GM18868 (cell line): ENCODE data around the gene MGRN1.
"Not testable (repeated sequence)": the region's sequence is repeated elsewhere in the genome, so short reads cannot be mapped to it uniquely, and the experiment has no call there.

ENCODE experiments used
- ATAC-seq: cut with Tn5 transposase; IDR thresholded peaks from one replicate; pipeline ENCODE4 v1.9.1; 2021; ENCODE audit warnings: mild to moderate bottlenecking, moderate library complexity; ENCODE audit not compliant: unreplicated experiment

MGRN1 gene

GRCh38 chr16:4650443-4651074 is 25.9 kb downstream of the MGRN1 start:
- not testable (repeated sequence) for ATAC-seq

GRCh38 chr16:4651827-4652226 is 27.2 kb downstream of the MGRN1 start:
- ATAC-seq = no peak

DNA sequence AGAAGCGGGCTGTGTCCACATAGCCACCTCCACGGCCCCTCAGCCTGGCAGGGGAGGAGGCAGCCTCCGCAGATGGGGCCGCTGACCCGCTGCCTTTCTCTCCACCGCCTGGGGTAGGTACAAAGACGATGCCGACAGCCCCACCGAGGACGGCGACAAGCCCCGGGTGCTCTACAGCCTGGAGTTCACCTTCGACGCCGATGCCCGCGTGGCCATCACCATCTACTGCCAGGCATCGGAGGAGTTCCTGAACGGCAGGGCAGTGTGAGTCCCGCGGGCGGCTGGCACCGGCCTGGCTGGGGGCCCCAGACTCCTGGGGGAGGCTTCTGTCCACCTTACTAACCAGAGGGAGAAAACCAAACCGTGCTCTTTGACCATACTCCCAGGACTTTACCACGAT is 27.9 kb downstream of the MGRN1 start:
- ATAC-seq = no peak

DNA sequence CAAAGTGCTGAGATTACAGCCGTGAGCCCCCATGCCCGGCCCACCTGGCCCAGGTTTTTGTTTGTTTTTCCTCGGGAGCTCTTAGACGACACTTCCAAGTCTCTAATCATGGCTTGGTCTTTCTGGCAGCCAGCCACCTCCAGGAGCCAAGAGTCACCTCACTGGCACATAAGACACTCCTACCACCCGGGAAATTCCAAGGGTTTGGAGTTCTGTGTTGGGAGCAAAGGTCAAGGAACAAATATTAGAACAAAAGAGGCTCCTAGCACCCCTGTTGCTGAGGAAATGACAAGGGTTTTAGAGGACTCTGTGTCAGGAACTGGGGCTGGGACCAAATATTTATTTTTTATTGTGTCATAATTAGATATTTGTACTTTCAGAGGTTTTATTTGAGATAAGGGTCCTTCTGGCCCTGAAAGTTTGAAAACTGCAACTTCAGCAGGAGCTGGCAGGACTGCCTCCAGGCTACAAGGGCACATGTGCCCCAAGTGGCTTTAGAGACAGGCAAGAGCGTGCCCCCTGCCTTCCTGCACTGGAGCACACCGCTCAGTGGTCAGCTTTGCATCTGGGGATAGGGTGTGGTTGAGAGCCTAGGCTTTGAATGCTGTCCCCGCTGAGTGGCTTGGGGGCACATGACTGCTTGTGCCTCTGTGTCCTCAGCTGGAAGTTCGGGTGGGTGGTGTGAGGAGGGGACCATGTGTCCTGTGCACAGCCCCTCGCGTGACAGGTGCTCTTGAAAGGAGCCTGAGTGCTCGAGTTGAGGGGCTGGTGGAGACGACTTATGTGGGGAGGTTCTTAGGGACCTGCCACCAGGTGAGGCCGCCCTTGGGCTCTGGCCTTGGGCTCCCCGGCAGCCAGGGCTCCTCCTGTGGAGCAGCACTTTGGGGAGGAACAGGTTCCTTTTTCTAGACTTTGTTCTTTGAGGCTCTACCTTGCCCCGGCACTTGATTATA is 29.7 kb downstream of the MGRN1 start:
- no peak for ATAC-seq

DNA sequence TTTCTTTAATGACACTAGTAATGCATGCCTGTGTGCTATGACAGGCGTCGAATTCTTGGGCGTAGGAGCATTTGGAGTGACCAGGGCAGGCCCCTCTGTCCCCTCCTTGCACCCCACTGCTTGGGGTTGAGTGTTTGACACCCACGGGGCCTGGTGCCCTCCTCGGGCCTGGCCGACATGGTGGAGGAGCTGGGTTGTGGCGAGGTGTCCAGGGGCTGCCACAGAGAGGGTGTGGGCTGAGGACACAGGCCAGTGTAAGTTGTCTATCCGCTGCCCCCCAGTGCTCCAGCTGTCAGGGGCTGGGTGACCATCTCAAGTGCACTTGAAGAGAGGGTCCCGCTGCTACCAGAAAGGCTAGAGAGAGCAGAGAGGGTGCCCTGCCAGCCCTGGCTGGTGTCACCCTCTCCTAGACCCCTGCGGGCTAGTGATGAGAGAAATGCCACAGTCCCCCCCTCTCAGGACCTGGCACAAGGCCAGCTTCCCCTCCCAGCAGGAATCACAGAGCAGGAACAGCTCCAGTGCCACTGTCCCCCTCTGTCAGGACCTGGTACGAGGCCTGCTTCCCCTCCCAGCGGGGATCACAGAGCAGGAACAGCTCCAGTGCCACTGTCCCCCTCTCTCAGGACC is 30.5 kb downstream of the MGRN1 start:
- no peak for ATAC-seq

DNA sequence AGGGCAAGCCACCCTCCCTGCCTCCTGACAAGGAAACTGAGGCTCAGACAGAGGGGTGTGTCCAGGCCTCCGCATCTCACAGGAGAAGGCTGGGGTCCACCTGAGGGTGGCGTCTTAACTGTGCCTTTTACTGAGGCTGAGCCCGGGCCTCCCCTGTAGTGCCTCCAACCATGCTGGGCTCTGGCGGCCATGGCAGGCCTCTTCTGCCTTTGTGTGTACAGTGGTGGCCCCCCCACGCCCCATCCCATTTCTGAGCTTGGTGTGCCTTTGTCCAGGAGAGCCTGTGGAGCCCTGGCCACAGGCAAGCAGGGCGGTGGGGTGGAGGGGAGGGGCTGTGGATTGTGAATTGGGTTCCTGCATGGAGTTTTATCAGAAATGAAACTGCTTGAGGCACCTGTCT is 31.2 kb downstream of the MGRN1 start:
- ATAC-seq = no peak

DNA sequence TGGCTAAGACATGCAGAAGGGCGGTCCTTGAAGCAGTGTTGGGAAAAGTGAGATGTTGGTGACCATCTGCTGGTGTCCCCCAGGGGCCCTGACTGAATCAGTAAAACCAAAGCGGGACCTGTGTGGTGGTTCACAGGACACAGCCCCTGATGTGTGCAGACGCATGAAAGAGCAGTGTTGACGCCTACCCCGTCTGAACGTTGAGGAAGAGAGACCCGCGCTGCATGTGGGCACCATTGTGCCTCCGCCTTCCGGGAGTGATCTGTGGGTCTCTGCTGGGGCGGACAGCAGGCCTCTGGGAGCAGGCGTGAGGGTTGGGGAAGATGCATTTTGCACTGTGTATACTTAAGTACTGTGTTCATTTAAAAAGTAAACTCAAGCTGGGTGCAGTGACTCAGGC is 31.6 kb downstream of the MGRN1 start:
- no peak for ATAC-seq

DNA sequence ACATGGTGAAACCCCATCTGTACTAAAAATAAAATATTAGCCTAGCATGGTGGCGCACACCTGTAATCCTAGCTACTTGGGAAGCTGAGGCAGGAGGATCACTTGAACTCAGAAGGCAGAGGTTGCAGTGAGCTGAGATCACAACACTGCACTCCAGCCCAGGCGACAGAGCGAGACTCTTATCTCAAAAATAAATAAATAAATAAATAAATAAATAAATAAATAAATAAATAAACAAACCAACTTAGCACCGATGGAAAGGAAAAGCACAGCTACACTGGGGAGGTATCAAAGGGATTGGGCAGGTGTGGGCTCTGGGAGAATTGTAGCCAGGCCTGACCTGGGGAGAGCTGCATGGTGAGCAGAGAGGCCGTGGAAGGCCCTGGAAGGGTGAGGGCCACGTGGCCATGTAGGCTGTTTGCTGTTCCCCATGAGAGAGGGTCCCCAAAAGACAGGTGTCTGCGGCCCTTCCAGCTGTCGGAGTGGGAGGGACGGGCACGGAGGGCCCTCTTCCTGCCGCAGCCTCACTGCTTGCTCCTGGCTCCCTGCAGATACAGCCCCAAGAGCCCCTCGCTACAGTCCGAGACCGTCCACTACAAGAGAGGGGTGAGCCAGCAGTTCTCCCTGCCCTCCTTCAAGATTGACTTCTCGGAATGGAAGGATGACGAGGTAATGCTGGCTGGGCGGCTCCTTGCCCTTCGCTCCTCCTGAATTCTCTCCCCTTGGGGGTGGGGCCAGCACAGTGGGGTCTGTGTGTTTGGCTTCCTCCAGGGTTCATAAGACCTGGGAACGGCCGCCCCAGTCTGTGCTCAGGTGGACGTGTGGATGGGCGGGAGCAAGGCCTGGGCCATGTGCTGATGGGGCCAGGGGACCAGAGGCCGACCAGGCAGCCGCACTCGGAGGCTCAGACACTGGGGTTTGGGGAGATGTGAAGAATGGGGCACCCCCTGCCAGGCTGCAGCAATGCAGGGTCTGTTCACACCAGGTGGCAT is 32.4 kb downstream of the MGRN1 start:
- ATAC-seq = no peak

- no peak for ATAC-seq
Measured at GRCh38 chr16:4659363-4660353, 35.0 kb downstream of the MGRN1 start.

- no peak for ATAC-seq
Measured at GRCh38 chr16:4660454-4661007, 35.9 kb downstream of the MGRN1 start.

- no peak for ATAC-seq
Measured at GRCh38 chr16:4661661-4662060, 37.0 kb downstream of the MGRN1 start.

DNA sequence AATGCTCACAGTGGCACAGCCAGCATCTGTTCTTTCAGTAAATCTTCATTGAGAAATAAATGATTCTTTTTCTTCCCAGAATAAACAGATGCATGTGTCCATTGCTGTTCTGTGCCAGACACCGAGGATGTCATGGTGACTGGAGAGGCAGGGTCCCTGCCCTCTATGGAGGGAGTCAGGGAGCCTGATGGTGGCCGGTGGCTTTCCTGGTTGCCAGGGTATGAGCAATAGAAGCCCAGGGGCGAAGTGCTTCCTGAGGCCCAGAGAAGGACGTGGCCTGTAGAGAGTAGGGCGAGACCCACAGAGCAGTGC is 38.8 kb downstream of the MGRN1 start:
- ATAC-seq = no peak

DNA sequence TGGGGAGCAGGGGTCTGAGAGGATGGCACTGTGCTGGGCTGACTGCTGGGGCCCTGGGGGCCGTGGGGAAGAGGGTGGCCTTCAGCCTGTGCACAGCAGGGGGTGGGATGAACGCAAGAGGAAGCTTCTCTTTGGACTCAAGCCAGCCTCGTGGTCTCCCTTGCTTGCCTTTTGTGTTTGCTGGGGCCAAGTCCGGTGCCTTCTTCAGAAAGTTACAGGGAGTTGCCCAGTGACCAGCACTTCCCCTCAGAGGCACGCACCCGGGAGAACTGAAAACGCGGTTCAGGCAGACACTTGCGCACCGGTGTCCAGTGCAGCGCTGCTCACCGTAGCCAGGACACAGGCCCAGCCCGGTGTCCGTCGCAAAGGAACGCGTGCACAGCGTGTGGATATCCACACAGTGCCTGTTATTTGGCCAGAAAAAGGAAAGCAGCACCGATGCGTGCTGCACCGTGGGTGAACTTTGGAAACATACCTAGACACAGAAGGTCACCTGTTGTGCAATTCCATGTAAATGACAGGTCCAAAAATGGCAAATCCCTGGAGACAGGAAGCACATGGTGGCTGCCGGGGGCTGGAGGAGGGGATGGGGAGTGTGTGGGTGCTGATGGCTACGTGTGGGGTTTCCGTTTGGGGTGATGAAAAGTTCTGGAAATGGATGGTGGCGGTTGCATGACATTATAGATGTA is 39.3 kb downstream of the MGRN1 start:
- no peak for ATAC-seq

DNA sequence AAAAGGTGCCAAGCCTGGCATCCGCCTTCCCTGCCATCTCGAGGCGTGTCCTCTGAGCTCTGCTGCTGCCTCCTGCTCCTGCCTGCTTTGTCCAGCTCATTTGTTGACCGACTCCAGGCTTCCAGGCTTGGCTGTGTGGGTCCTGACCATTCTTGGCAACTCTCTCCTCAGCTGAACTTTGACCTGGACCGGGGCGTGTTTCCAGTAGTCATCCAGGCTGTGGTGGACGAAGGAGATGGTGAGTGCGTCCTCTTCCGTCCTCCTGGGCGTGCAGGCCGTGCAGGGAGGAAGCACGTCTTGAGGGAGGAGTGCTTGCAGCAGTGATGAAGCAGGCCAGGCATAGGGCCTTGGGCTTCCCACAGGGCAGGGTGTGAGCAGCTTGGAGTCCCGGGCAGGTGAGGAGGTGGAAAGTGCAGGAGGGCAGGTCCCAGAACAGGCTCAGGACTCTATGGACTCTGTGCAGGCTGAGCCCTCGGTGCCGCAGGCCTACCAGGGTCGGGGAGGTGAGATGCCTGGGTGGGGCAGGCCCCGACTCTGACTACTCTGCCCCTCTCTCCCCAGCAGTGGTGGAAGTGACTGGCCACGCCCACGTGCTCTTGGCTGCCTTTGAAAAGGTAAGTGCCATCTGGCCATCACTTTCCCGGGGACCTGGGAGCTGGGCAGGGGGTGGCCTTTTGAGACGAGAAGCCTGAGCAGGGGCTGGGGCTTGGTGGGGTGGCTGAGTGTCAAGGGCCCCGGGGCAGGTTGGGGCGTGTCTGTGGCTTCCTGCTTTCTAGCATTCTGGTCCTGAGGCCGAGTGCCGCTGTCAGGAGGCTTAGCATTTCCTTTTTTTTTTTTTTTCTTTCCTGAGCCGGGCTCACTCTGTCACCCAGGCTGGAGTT is 40.2 kb downstream of the MGRN1 start:
- ATAC-seq = no peak

- no peak for ATAC-seq
Measured at GRCh38 chr16:4666537-4667202, 42.0 kb downstream of the MGRN1 start.

DNA sequence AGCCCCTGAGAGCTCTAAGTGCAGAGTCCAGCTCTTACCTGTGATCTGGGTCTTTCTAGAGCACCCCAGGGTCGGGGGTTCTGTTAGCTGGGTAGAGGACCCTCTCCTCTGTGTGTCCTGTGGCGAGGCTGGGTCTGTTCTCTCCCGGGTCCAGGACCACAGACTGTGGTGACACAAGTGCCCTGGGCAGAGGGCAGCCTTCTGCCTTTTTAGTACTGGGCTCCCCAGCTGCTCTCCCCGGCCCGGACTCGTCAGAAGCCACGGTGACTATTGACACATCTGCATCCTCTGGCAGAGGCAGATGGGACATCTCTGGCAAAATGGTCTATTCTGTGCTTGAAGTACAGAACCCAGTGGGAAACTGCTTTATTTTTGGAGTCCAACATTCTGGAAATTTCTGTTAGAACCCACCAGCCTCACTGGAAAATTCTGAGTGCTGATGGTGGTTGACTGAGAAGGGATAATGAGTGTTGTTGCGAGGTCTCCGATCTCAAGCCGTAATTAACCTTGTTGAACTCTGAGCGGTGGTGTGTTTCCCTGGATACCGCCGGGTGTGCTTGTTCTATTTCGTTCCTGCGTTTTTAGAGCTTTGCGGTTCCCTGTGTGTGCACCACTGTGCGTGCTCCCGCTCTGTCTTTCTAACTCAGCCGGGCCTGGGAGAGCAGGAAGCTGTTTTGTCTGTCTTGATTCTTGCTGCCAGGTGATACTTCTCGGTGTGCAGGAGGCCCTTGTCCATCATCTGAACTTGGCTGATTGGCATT is 42.8 kb downstream of the MGRN1 start:
- no peak for ATAC-seq
